Brain microvascular endothelial cell (primary cell): ENCODE results near the gene COL5A1.
A peak's percentile ranks its signal among the peaks of the same experiment; 100 is the strongest.

Experiments
- DNase-seq: peaks from one replicate; pipeline ENCODE4 v3.0.0-alpha.2; 2020
- H3K27ac ChIP-seq: fragments of 250-450 bp; sonication (Bioruptor Pico); 2 replicates; pipeline ENCODE4 v1.5.1; 2020; ENCODE audit warnings: mild to moderate bottlenecking, moderate library complexity
- H3K27me3 ChIP-seq: fragments of 250-450 bp; sonication (Bioruptor Pico); replicated peaks from 2 replicates; pipeline ENCODE4 v1.5.1; 2020; ENCODE audit warnings: mild to moderate bottlenecking
- H3K36me3 ChIP-seq: fragments of 250-450 bp; sonication (Bioruptor Pico); replicated peaks from 2 replicates; pipeline ENCODE4 v1.5.1; 2020; ENCODE audit warnings: mild to moderate bottlenecking
- H3K4me3 ChIP-seq: 2 replicates; pipeline ENCODE4 v1.5.1; 2011; ENCODE audit warnings: low read depth, mild to moderate bottlenecking, control low read depth, low read length, moderate library complexity
- CTCF ChIP-seq: IDR thresholded peaks from 2 replicates; pipeline ENCODE4 v1.5.1; 2011; ENCODE audit warnings: low read depth, mild to moderate bottlenecking, moderate library complexity, low read length, control low read depth, inconsistent platforms; ENCODE audit errors: missing control alignments
- in situ Hi-C: cut with HindIII; loops from 2 replicates; pipeline ENCODE4 v1.10.0; 2017; ENCODE audit warnings: low sequenced_read_pairs, low pct_ligation_motif_present

COL5A1 gene

GRCh38 chr9:134705786-134706185 lies 64.2 kb downstream of the COL5A1 start:
- in situ Hi-C loops = no loop called here
- peaks cover 84% of the 10 kb centered on the region for H3K36me3 ChIP-seq
- no peak overlapping the region for H3K27ac ChIP-seq
- no peak overlapping the region for H3K4me3 ChIP-seq
- DNase-seq = no peak
- TF ChIP-seq CTCF = no peak
- H3K27me3 ChIP-seq = no peaks in the 10 kb centered on the region

- H3K4me3 ChIP-seq = no peak overlapping the region
- peaks cover 83% of the 10 kb centered on the region for H3K36me3 ChIP-seq
- TF ChIP-seq CTCF = no peak
- H3K27ac ChIP-seq = peak overlapping the region; percentile 42
- DNase-seq = no peak
- H3K27me3 ChIP-seq = no peaks in the 10 kb centered on the region
- in situ Hi-C loops = no loop called here
Observed at GRCh38 chr9:134706522-134706921, 64.9 kb downstream of the COL5A1 start.

- peak overlapping the region; percentile 42 for H3K27ac ChIP-seq
- H3K4me3 ChIP-seq = no peak overlapping the region
- TF ChIP-seq CTCF = no peak
- no peaks in the 10 kb centered on the region for H3K27me3 ChIP-seq
- in situ Hi-C loops = no loop called here
- peaks cover 77% of the 10 kb centered on the region for H3K36me3 ChIP-seq
- DNase-seq = peak; percentile 85
Observed at GRCh38 chr9:134707031-134707680, 65.6 kb downstream of the COL5A1 start.

GRCh38 chr9:134707731-134708671 lies 66.4 kb downstream of the COL5A1 start:
- no peak for TF ChIP-seq CTCF
- no peak for DNase-seq
- Histone ChIP-seq H3K4me3 (no peak overlapping the region), H3K36me3 (peaks cover 73% of the 10 kb centered on the region), H3K27me3 (no peaks in the 10 kb centered on the region), H3K27ac (peak overlapping the region; percentile 40)
- in situ Hi-C loops = no loop called here

- no peak for DNase-seq
- Histone ChIP-seq H3K4me3 (no peak overlapping the region), H3K27me3 (no peaks in the 10 kb centered on the region), H3K36me3 (peaks cover 76% of the 10 kb centered on the region), H3K27ac (no peak overlapping the region)
- in situ Hi-C loops = no loop called here
- TF ChIP-seq CTCF = no peak
Observed at GRCh38 chr9:134708672-134709038, 67.1 kb downstream of the COL5A1 start.
